ENCODE results near the gene SPPL2B.

DNA sequence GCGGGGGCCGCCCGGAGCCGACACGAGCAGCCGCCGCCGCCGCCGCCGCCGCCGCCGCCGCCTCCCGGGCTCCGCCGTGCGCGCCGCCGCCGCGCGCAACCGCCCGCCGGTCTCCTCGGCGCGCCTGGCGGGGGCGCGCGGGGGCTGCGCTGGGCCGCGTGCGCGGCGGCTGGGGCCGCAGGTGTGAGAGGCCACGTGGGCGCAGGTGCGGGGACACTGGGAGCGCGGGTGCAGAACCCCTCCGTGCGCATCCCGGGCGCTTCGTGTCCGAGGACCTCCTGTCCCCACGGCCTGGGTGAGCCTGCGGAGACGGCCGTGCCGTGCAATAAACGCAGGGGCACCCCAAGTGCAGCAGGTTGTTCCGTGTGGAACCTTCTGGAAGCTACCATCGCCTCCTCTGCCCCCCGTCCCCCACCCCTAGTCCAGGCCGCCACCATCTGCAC, 20.3 kb upstream of the SPPL2B start, which contains the start of gene LINGO3:
- TF ChIP-seq ELF1 (IDR thresholded peaks at IDR 0.05) (no peak), FOSL2 (IDR thresholded peaks at IDR 0.05; ENCODE audit: borderline replicate concordance, low read depth) (no peak), FOXM1 (IDR thresholded peaks at IDR 0.05; ENCODE audit: low read depth) (no peak), MEF2A (IDR thresholded peaks at IDR 0.05; ENCODE audit: borderline replicate concordance, low read depth) (no peak), TAF1 (IDR thresholded peaks at IDR 0.05; ENCODE audit: borderline replicate concordance, low read depth, low read length) (no peak), SMC3 (IDR thresholded peaks at IDR 0.05; ENCODE audit: low read depth, low read length) (no peak), RFX5 (IDR thresholded peaks at IDR 0.05; ENCODE audit: low read length) (no peak), EZH2phosphoT487 (IDR thresholded peaks at IDR 0.05; ENCODE audit: borderline replicate concordance, low read depth) (no peak), MXI1 (IDR thresholded peaks at IDR 0.05; ENCODE audit: low read depth, low read length) (no peak)
- TF ChIP-seq, protein P1, sequence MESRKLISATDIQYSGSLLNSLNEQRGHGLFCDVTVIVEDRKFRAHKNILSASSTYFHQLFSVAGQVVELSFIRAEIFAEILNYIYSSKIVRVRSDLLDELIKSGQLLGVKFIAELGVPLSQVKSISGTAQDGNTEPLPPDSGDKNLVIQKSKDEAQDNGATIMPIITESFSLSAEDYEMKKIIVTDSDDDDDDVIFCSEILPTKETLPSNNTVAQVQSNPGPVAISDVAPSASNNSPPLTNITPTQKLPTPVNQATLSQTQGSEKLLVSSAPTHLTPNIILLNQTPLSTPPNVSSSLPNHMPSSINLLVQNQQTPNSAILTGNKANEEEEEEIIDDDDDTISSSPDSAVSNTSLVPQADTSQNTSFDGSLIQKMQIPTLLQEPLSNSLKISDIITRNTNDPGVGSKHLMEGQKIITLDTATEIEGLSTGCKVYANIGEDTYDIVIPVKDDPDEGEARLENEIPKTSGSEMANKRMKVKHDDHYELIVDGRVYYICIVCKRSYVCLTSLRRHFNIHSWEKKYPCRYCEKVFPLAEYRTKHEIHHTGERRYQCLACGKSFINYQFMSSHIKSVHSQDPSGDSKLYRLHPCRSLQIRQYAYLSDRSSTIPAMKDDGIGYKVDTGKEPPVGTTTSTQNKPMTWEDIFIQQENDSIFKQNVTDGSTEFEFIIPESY (IDR thresholded peaks at IDR 0.05; ENCODE audit: borderline replicate concordance, low read depth), result no peak
- TF ChIP-seq, protein P2, sequence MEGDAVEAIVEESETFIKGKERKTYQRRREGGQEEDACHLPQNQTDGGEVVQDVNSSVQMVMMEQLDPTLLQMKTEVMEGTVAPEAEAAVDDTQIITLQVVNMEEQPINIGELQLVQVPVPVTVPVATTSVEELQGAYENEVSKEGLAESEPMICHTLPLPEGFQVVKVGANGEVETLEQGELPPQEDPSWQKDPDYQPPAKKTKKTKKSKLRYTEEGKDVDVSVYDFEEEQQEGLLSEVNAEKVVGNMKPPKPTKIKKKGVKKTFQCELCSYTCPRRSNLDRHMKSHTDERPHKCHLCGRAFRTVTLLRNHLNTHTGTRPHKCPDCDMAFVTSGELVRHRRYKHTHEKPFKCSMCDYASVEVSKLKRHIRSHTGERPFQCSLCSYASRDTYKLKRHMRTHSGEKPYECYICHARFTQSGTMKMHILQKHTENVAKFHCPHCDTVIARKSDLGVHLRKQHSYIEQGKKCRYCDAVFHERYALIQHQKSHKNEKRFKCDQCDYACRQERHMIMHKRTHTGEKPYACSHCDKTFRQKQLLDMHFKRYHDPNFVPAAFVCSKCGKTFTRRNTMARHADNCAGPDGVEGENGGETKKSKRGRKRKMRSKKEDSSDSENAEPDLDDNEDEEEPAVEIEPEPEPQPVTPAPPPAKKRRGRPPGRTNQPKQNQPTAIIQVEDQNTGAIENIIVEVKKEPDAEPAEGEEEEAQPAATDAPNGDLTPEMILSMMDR (IDR thresholded peaks at IDR 0.05), result no peak
- TF ChIP-seq, protein P3, sequence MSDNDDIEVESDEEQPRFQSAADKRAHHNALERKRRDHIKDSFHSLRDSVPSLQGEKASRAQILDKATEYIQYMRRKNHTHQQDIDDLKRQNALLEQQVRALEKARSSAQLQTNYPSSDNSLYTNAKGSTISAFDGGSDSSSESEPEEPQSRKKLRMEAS (IDR thresholded peaks at IDR 0.05; ENCODE audit: low read depth), result peak; percentile 28; the same call in 1 of the 2 replicates
- TF ChIP-seq, protein P4, sequence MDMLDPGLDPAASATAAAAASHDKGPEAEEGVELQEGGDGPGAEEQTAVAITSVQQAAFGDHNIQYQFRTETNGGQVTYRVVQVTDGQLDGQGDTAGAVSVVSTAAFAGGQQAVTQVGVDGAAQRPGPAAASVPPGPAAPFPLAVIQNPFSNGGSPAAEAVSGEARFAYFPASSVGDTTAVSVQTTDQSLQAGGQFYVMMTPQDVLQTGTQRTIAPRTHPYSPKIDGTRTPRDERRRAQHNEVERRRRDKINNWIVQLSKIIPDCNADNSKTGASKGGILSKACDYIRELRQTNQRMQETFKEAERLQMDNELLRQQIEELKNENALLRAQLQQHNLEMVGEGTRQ (IDR thresholded peaks at IDR 0.05; ENCODE audit: borderline replicate concordance, low read depth, low read length), result no peak
- TF ChIP-seq, protein P5, sequence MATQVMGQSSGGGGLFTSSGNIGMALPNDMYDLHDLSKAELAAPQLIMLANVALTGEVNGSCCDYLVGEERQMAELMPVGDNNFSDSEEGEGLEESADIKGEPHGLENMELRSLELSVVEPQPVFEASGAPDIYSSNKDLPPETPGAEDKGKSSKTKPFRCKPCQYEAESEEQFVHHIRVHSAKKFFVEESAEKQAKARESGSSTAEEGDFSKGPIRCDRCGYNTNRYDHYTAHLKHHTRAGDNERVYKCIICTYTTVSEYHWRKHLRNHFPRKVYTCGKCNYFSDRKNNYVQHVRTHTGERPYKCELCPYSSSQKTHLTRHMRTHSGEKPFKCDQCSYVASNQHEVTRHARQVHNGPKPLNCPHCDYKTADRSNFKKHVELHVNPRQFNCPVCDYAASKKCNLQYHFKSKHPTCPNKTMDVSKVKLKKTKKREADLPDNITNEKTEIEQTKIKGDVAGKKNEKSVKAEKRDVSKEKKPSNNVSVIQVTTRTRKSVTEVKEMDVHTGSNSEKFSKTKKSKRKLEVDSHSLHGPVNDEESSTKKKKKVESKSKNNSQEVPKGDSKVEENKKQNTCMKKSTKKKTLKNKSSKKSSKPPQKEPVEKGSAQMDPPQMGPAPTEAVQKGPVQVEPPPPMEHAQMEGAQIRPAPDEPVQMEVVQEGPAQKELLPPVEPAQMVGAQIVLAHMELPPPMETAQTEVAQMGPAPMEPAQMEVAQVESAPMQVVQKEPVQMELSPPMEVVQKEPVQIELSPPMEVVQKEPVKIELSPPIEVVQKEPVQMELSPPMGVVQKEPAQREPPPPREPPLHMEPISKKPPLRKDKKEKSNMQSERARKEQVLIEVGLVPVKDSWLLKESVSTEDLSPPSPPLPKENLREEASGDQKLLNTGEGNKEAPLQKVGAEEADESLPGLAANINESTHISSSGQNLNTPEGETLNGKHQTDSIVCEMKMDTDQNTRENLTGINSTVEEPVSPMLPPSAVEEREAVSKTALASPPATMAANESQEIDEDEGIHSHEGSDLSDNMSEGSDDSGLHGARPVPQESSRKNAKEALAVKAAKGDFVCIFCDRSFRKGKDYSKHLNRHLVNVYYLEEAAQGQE (IDR thresholded peaks at IDR 0.05; ENCODE audit: low read depth, low read length), result no peak
